Activated CD8-positive, alpha-beta memory T cell treated with anti-CD3 and anti-CD28 coated beads, Interleukin-2, amount 50 U/mL, for 4 hours (primary cell): ENCODE results near the gene SPECC1L.

ENCODE experiments used
- DNase-seq: peaks from one replicate; pipeline ENCODE4 v3.0.0-alpha.2; 2020

Gene SPECC1L

GRCh38 chr22:24416095-24416494 is 145.5 kb downstream of the SPECC1L start:
- DNase-seq = no peak

- no peak for DNase-seq
Measured at GRCh38 chr22:24416611-24417010, 146.0 kb downstream of the SPECC1L start.

- DNase-seq = no peak
Measured at GRCh38 chr22:24417200-24417599, 146.6 kb downstream of the SPECC1L start.

GRCh38 chr22:24417901-24418641 is 147.4 kb downstream of the SPECC1L start:
- no peak for DNase-seq

GRCh38 chr22:24418786-24419474 is 148.3 kb downstream of the SPECC1L start:
- DNase-seq = no peak

- DNase-seq = no peak
Measured at GRCh38 chr22:24419475-24419850, 148.8 kb downstream of the SPECC1L start.

GRCh38 chr22:24420072-24420976 is 149.7 kb downstream of the SPECC1L start:
- no peak for DNase-seq

GRCh38 chr22:24420977-24421343 is 150.3 kb downstream of the SPECC1L start:
- DNase-seq = no peak

- DNase-seq = peak; percentile 54
Measured at GRCh38 chr22:24421428-24421931, 150.8 kb downstream of the SPECC1L start.

GRCh38 chr22:24422102-24422665 is 151.6 kb downstream of the SPECC1L start:
- no peak for DNase-seq

- peak; percentile 72 for DNase-seq
Measured at GRCh38 chr22:24423519-24424000, 152.9 kb downstream of the SPECC1L start.

- peak; percentile 55 for DNase-seq
Measured at GRCh38 chr22:24424001-24424900, 153.6 kb downstream of the SPECC1L start.

- no peak for DNase-seq
Measured at GRCh38 chr22:24424901-24425775, 154.5 kb downstream of the SPECC1L start.

- DNase-seq = no peak
Measured at GRCh38 chr22:24426436-24426835, 155.8 kb downstream of the SPECC1L start.

- DNase-seq = no peak
Measured at GRCh38 chr22:24426851-24427499, 156.3 kb downstream of the SPECC1L start.

- peak; percentile 88 for DNase-seq
Measured at GRCh38 chr22:24427500-24428164, 157.0 kb downstream of the SPECC1L start, which contains the start of gene ADORA2A. Gene ADORA2A, plus strand, starts transcription at chr22:24427599. Its CDS starts 5,806 bp downstream, at chr22:24433405.

- no peak for DNase-seq
Measured at GRCh38 chr22:24428751-24429410, 158.2 kb downstream of the SPECC1L start.
